ENCODE data around the gene RBM8A.

Gene RBM8A

DNA sequence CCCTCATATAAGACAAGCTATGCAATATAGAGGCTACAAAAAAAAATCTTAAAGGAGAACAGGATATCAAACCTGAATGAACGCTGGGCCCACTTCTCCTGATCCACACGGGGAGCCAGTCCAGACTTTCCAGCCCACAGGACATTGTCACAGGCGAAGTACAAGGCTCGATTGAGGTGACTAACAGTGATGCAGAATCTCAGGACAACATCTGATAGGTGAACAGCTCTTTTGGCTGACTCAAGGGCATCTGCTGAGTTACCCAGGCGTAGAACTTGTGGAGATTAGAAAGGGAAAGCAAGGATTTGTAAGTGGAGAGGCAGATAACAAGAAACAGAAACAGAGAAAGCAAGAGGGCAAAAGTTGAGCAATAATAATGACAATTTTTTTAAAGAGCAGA lies 10.5 kb downstream of the RBM8A start:
- DNase-seq (ENCODE audit: low spot score): no peak

DNA sequence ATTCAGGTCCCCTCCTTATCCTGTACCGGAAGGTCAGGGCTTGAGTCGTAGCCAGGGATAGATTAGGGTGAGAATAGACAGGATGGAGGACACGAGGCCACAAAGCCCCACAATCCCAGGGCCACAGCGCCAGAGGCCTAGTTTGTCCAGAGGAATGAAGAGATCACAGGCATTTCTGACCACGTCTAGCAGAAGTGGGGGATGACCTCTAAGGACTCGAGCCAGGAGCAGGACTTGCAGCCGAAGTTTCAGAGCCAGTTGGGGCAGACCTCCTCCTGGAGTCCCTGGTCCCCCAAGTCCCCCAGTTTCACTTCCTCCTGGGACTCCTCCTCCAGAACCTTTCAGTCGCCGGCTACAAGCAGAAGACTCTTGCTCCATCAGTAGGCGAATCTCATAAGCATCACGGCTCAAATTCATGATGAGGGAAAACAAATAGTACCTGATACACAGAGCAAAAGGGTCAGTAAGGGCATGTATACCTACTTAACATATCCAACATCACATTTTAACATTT lies 15.1 kb downstream of the RBM8A start:
- DNase-seq (ENCODE audit: low spot score): no peak

GRCh38 chr1:145908653-145909052 lies 18.6 kb downstream of the RBM8A start:
- DNase-seq (ENCODE audit: low spot score): peak; percentile 52

DNA sequence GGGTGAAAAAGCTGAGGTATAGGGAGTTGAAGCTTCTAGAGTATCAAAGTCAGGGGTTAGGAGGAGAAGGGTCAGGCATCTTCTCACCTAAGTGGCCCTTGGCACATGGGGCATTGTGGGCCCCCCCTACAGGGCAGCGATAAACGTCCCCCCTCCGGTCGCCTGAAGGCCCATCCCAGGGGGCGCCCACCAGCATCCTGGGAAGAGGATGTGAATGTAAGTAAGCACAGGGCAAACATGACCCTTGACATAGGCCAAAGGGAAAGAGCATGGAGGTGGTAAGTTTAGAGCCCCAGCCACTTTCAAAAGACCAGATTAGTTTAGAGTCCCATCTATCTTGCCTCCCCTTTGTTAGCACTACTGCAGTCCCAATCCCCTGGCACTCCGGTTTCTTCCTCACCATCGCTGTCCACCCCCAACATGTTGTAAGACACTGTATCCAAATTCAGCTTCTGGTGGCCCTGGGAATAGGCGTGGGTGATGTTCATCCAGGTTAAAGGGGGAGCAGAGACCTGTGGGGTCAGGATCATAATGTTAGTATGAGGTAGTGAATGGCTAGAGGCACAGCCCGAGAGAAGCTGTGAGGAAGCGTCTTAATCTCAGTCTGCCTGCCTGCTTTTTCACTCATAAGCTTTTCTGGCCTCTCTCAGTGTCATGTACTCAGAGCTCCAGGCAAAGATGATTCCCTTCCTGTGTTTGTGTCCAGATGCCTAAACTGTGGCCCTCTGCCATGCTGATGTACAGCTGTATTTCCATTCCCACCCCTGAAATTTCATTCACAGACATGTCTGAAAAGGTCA lies 20.1 kb downstream of the RBM8A start:
- DNase-seq (ENCODE audit: low spot score): no peak

DNA sequence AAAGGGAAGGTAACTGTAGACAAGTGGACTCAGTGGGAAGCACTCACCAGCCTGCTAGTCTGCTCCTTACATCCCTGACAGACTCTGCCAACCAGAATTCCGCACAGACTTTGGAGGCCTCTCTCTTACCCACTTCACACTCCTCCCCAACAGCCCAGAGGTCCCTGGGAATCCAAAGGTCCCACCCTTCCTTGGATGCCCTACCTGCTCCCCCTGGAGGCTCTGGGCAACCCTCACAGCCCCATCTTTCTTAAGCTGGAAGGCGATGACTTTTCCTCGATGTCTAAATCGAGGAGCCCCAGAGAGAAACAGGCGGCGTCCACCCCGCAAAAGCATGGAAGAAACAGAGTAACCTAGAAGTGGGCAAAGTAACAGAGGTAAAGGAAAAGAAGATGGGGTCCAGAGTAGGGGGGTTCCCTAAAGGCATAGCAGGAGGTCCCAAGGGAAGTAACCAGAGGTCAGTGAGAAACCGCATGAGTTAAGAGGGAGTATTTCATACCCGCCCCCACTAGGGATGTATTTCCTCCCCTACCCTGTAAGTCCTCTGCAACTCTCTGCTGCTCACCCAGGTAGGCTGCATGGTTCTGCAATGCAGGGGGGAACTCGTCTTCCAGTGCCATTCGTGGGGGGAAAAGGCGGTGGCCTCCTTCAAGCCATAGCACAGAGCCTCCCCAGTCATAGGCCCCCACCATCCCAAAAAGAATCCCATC lies 25.8 kb downstream of the RBM8A start:
- DNase-seq (ENCODE audit: low spot score): no peak

- DNase-seq (ENCODE audit: low spot score): no peak
Observed at GRCh38 chr1:145898756-145899155, 28.5 kb downstream of the RBM8A start.

DNA sequence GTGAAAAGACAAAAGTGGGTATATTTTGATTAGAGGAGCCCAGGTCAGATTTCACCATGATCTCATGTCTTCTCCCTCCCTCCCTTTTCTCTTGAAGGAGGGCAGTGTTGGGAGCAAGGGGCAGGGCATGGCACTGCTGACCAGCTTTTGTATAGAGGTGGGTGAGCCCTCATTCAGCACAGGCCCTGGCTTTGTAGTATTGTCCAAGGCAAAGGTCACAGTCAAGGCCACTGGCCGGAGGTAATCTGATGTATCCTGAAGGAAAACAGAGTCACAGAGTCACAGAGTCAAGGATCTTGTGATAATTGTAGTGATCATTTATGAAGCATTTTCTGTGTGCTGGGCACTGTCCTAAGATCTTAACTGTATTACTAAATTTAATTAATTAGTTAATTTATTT lies 29.3 kb downstream of the RBM8A start:
- no peak for DNase-seq (ENCODE audit: low spot score)

GRCh38 chr1:145895471-145895870 lies 31.8 kb downstream of the RBM8A start:
- DNase-seq (ENCODE audit: low spot score): no peak

GRCh38 chr1:145893306-145894055 lies 33.8 kb downstream of the RBM8A start:
- DNase-seq (ENCODE audit: low spot score): no peak

DNA sequence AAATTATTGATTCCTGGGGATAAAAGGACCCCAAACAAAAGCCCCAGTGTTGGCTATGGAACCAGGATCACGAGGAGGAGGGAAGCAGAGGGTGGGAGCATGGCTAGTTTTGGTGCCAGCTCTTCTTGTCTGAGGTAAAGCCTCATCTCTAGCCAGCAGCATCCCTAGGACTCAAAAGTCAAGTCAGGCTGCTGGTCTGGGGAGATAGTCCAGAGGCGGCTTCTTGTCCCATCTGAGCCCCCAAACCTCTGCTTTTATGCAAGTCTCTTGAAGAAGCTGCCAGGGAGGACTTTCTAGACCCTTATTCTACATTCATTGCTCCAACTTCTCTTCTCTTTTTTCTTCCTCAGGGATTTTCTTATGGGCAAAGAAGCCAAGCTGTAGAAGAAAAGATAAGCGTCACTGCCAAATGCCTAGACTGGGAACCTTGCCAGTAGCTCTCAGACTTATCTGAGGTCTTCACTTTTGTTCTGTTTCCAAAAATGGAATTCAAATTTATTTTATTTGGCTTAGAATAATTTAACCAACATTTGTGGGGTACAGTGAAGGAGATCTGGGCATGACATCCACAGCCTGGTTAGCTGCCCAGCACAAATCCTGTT lies 34.7 kb downstream of the RBM8A start:
- DNase-seq (ENCODE audit: low spot score): no peak

DNA sequence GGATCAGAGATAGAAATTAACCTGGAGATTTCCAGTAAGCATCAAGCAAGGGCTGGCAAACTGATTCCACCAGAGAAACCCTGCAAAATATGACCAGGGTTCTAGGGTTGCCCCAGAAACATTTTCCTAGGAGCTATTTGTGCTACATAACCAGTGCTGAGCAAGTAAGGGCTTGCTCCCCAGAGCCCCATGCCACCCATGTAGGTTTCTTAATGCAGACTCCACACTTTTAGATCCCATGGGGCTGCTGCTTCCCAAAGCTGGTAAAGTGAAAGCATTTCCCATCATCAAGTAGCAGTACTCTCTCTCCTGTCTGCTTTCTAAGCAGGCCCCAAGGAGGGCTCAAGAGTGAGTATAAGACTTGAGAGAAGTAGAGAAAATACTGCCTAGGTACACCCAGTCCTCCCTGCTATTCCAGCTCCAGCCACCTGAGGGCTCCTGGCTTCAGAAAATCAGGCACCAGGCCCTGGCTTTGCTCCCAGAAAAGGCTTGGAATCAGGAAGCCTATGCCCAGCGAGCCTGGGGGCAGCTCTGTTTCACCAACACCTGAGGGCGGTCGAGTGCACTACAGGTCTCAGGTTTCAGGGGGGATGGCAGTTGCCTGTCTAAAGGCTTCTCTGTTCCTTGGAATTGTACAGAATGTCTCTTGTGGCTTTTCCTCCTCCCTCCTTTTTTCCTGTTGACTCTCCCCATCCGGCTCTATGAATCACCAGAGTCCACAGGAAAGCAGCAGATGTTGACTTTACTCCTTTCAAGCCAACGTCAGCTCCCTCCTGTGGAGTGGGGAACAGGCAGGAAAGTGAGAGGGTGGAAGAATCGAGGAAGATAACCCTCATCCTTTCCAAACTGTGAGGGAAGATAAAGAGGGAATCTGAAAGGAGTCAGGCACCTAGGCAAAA lies 35.4 kb downstream of the RBM8A start:
- DNase-seq (ENCODE audit: low spot score): peak; percentile 93

GRCh38 chr1:145891143-145891542 lies 36.1 kb downstream of the RBM8A start:
- DNase-seq (ENCODE audit: low spot score): no peak

- DNase-seq (ENCODE audit: low spot score): no peak
Observed at GRCh38 chr1:145889722-145890121, 37.6 kb downstream of the RBM8A start.

- DNase-seq (ENCODE audit: low spot score): no peak
Observed at GRCh38 chr1:145887631-145888030, 39.7 kb downstream of the RBM8A start.

DNA sequence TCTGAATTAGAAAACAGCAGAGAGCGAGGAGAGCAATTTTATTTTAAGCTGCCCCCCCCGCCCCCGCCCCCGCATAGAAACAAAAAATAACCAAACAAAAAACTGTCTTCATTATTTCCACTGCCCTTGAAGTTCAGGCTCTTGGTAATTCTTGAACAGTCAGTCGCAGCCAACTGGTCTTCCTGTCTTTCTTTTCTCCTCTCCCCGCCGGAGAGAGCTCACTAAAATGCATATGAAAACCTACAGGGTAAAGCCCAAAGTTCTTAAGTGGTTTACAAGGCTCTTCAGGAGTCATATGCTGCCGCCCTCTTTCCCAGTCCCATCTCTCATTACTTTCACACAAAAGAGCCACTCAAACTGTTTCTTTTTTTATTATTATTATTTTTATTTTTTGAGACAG lies 40.5 kb downstream of the RBM8A start:
- no peak for DNase-seq (ENCODE audit: low spot score)

DNA sequence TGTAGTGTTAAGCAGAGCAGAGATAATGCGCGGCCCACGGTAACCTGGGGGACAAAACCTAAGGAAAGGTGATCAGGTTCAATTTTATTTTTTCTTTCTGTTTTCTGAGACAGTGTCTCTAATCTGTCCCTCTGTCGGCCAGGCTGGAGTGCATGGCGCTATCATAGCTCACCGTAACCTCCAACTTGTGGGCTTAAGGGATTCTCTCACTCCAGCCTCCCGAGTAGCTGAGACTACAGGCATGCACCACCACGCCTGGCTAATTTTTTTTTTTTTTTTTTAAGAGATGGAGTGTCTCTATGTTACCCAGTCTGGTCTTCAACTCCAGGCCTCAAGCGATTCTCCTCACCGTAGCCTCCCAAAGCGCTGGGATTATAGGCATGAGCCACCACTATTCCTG lies 40.9 kb downstream of the RBM8A start:
- no peak for DNase-seq (ENCODE audit: low spot score)

DNA sequence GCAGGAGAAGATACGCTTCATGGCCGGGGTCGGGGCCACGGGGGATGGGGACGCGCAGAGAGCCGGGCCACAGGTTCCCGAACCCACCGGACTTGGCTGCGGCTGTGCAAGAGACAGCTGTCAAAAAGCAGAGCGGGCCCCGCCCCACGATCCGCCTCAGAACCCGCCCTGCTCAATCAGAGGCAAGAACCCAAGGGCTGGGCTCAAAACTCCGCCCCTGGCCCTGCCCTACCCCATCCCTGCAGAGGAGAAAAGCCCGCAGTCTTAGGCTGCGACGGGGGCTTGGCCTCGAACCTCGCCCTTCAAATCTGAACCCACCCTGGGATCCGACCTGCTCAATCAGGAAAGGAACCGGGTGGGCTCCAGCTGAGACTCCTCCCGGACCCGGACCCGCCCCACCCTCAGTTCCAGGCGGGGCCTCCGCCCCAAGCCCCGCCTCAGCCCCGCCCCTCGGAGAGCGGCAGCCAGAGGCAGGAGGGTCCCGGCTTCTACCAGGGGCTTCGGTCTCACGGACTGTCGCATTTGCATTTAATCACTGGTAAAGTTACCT lies 41.5 kb downstream of the RBM8A start, which contains the start of gene ANKRD35:
Gene ANKRD35 (minus strand): TSS at position 129 of the 550 bp plus-strand sequence. CDS start 108 bp downstream, at position 21.
- DNase-seq (ENCODE audit: low spot score): peak; percentile 95

DNA sequence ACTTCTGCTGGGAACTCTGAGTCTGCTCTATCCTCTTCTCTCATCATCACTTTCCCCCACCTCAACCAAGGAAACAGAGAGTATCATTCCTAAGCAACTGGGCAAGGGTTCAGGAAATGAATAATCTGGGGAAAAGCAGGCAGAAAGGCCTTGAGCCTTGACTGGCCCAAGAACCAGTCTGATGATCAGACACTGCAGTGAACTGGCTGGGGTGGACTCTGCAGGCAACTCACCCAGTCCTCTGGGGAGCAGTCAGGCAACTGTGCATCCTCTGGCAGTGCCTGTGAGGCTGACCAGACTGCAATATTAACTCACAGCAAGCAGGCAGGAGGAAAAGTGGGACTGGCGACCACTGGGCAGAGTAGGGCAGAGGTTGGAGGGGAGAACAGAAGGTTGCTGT lies 42.6 kb downstream of the RBM8A start:
- peak; percentile 48 for DNase-seq (ENCODE audit: low spot score)

GRCh38 chr1:145879775-145880174 lies 47.5 kb downstream of the RBM8A start:
- DNase-seq (ENCODE audit: low spot score): no peak

GRCh38 chr1:145878724-145879123 lies 48.6 kb downstream of the RBM8A start:
- DNase-seq (ENCODE audit: low spot score): no peak
